ENCODE measurements around the gene GAS2L2. TPM values are rescaled to one million over a fixed set of nuclear protein-coding genes. Genes with fewer than 3 reads are reported as not detected.
A peak's percentile ranks its signal among the peaks of the same experiment; 100 is the strongest.

The GAS2L2 gene
- polyA plus RNA-seq, 4 donors: 0.03 TPM; not detected in 2

GRCh38 chr17:35725058-35725457 lies 28.0 kb downstream of the GAS2L2 start:
- Histone ChIP-seq H3K4me1 (ENCODE audit: control insufficient read depth in 3 of 3, insufficient read depth in 2 of 3, low read depth in 1 of 3, low read length in 2 of 3) (peaks cover 0 to 39% (median 4%) of the 10 kb centered on the region in 3 donors), H3K4me3 (ENCODE audit: low read depth in 1 of 3, low read length in 3 of 3) (no peak overlapping the region), H3K27ac (ENCODE audit: low read depth in 1 of 3, low read length in 2 of 3) (no peak overlapping the region), H3K36me3 (ENCODE audit: control insufficient read depth in 3 of 3, insufficient read depth in 2 of 3, low read depth in 1 of 3, low read length in 3 of 3) (peaks cover 18 to 33% (median 25%) of the 10 kb centered on the region in 3 donors), H3K9me3 (ENCODE audit: control insufficient read depth in 2 of 2, insufficient read depth in 1 of 2, low read depth in 1 of 2, low read length in 1 of 2) (no peaks in the 10 kb centered on the region), H3K27me3 (ENCODE audit: control insufficient read depth in 3 of 3, insufficient read depth in 3 of 3, low read length in 3 of 3) (no peaks in the 10 kb centered on the region)
- 93 to 99% (median 95%) methylated on average over 4 of the region's 4 CpGs for WGBS, 3 donors
- DNase-seq (no peak), FAIRE-seq (no peak)

- Histone ChIP-seq H3K9me3 (ENCODE audit: control insufficient read depth in 2 of 2, insufficient read depth in 1 of 2, low read depth in 1 of 2, low read length in 1 of 2) (no peaks in the 10 kb centered on the region), H3K4me3 (ENCODE audit: low read depth in 1 of 3, low read length in 3 of 3) (no peak overlapping the region), H3K36me3 (ENCODE audit: control insufficient read depth in 3 of 3, insufficient read depth in 2 of 3, low read depth in 1 of 3, low read length in 3 of 3) (peaks cover 19 to 36% (median 23%) of the 10 kb centered on the region in 3 donors), H3K27me3 (ENCODE audit: control insufficient read depth in 3 of 3, insufficient read depth in 3 of 3, low read length in 3 of 3) (no peaks in the 10 kb centered on the region), H3K4me1 (ENCODE audit: control insufficient read depth in 3 of 3, insufficient read depth in 2 of 3, low read depth in 1 of 3, low read length in 2 of 3) (peaks cover 0 to 39% (median 4%) of the 10 kb centered on the region in 3 donors), H3K27ac (ENCODE audit: low read depth in 1 of 3, low read length in 2 of 3) (no peak overlapping the region)
- WGBS, 3 donors: 97 to 98% (median 97%) methylated on average over 2 of the region's 2 CpGs
- DNase-seq: no peak
- FAIRE-seq: no peak
These were observed 29.3 kb downstream of the GAS2L2 start for GRCh38 chr17:35723735-35724134.

GRCh38 chr17:35717475-35717874 lies 35.6 kb downstream of the GAS2L2 start:
- WGBS, 3 donors: 50 to 63% (median 57%) methylated on average over 2 of the region's 2 CpGs

GRCh38 chr17:35716897-35717465 lies 36.1 kb downstream of the GAS2L2 start:
- 74 to 83% (median 78%) methylated on average over 4 of the region's 4 CpGs for WGBS, 3 donors
- FAIRE-seq: no peak
- peaks cover 10 to 14% (median 10%) of the 10 kb centered on the region in 3 donors for H3K36me3 ChIP-seq (ENCODE audit: control insufficient read depth in 3 of 3, insufficient read depth in 2 of 3, low read depth in 1 of 3, low read length in 3 of 3)

More at GRCh38 chr17:35717475-35717874, 35.6 kb downstream of the GAS2L2 start:
- Histone ChIP-seq H3K9me3 (ENCODE audit: control insufficient read depth in 2 of 2, insufficient read depth in 1 of 2, low read depth in 1 of 2, low read length in 1 of 2) (no peaks in the 10 kb centered on the region), H3K27me3 (ENCODE audit: control insufficient read depth in 3 of 3, insufficient read depth in 3 of 3, low read length in 3 of 3) (no peaks in the 10 kb centered on the region), H3K4me3 (ENCODE audit: low read depth in 1 of 3, low read length in 3 of 3) (no peak overlapping the region), H3K27ac (ENCODE audit: low read depth in 1 of 3, low read length in 2 of 3) (no peak overlapping the region), H3K36me3 (ENCODE audit: control insufficient read depth in 3 of 3, insufficient read depth in 2 of 3, low read depth in 1 of 3, low read length in 3 of 3) (peaks cover 10 to 14% (median 11%) of the 10 kb centered on the region in 3 donors), H3K4me1 (ENCODE audit: control insufficient read depth in 3 of 3, insufficient read depth in 2 of 3, low read depth in 1 of 3, low read length in 2 of 3) (peaks cover 0 to 2% (median 0%) of the 10 kb centered on the region in 3 donors)
- no peak for DNase-seq
- FAIRE-seq: no peak

GRCh38 chr17:35716173-35716572 lies 36.9 kb downstream of the GAS2L2 start:
- Histone ChIP-seq H3K4me3 (ENCODE audit: low read depth in 1 of 3, low read length in 3 of 3) (no peak overlapping the region), H3K27ac (ENCODE audit: low read depth in 1 of 3, low read length in 2 of 3) (no peak overlapping the region), H3K9me3 (ENCODE audit: control insufficient read depth in 2 of 2, insufficient read depth in 1 of 2, low read depth in 1 of 2, low read length in 1 of 2) (no peaks in the 10 kb centered on the region), H3K27me3 (ENCODE audit: control insufficient read depth in 3 of 3, insufficient read depth in 3 of 3, low read length in 3 of 3) (no peaks in the 10 kb centered on the region), H3K4me1 (ENCODE audit: control insufficient read depth in 3 of 3, insufficient read depth in 2 of 3, low read depth in 1 of 3, low read length in 2 of 3) (peaks cover 0 to 2% (median 0%) of the 10 kb centered on the region in 3 donors), H3K36me3 (ENCODE audit: control insufficient read depth in 3 of 3, insufficient read depth in 2 of 3, low read depth in 1 of 3, low read length in 3 of 3) (peaks cover 7 to 13% (median 7%) of the 10 kb centered on the region in 3 donors)
- WGBS, 3 donors: 77 to 85% (median 80%) methylated on average over 3 of the region's 3 CpGs
- no peak for DNase-seq
- FAIRE-seq: no peak

More at GRCh38 chr17:35716897-35717465, 36.1 kb downstream of the GAS2L2 start:
- no peak for DNase-seq
- no peak overlapping the region for H3K4me3 ChIP-seq (ENCODE audit: low read depth in 1 of 3, low read length in 3 of 3)
- H3K9me3 ChIP-seq (ENCODE audit: control insufficient read depth in 2 of 2, insufficient read depth in 1 of 2, low read depth in 1 of 2, low read length in 1 of 2): no peaks in the 10 kb centered on the region
- H3K27me3 ChIP-seq (ENCODE audit: control insufficient read depth in 3 of 3, insufficient read depth in 3 of 3, low read length in 3 of 3): no peaks in the 10 kb centered on the region
- H3K27ac ChIP-seq (ENCODE audit: low read depth in 1 of 3, low read length in 2 of 3): no peak overlapping the region
- H3K4me1 ChIP-seq (ENCODE audit: control insufficient read depth in 3 of 3, insufficient read depth in 2 of 3, low read depth in 1 of 3, low read length in 2 of 3): peaks cover 0 to 2% (median 0%) of the 10 kb centered on the region in 3 donors

- no peaks in the 10 kb centered on the region for H3K27me3 ChIP-seq (ENCODE audit: control insufficient read depth in 3 of 3, insufficient read depth in 3 of 3, low read length in 3 of 3)
- no peak overlapping the region for H3K27ac ChIP-seq (ENCODE audit: low read depth in 1 of 3, low read length in 2 of 3)
- no peak for DNase-seq
- H3K36me3 ChIP-seq (ENCODE audit: control insufficient read depth in 3 of 3, insufficient read depth in 2 of 3, low read depth in 1 of 3, low read length in 3 of 3): peaks cover 7 to 10% (median 9%) of the 10 kb centered on the region in 3 donors
- no peak for FAIRE-seq
- H3K4me1 ChIP-seq (ENCODE audit: control insufficient read depth in 3 of 3, insufficient read depth in 2 of 3, low read depth in 1 of 3, low read length in 2 of 3): peaks cover 0 to 2% (median 0%) of the 10 kb centered on the region in 3 donors
- no peak overlapping the region for H3K4me3 ChIP-seq (ENCODE audit: low read depth in 1 of 3, low read length in 3 of 3)
- H3K9me3 ChIP-seq (ENCODE audit: control insufficient read depth in 2 of 2, insufficient read depth in 1 of 2, low read depth in 1 of 2, low read length in 1 of 2): no peaks in the 10 kb centered on the region
These were observed 37.6 kb downstream of the GAS2L2 start for GRCh38 chr17:35715416-35715815.

- DNase-seq: no peak
- no peak overlapping the region for H3K4me3 ChIP-seq (ENCODE audit: low read depth in 1 of 3, low read length in 3 of 3)
- 90 to 93% (median 91%) methylated on average over 2 of the region's 2 CpGs for WGBS, 3 donors
- H3K36me3 ChIP-seq (ENCODE audit: control insufficient read depth in 3 of 3, insufficient read depth in 2 of 3, low read depth in 1 of 3, low read length in 3 of 3): peaks cover 5 to 10% (median 9%) of the 10 kb centered on the region in 3 donors
- no peak overlapping the region for H3K27ac ChIP-seq (ENCODE audit: low read depth in 1 of 3, low read length in 2 of 3)
- no peaks in the 10 kb centered on the region for H3K27me3 ChIP-seq (ENCODE audit: control insufficient read depth in 3 of 3, insufficient read depth in 3 of 3, low read length in 3 of 3)
- FAIRE-seq: no peak
- no peaks in the 10 kb centered on the region for H3K9me3 ChIP-seq (ENCODE audit: control insufficient read depth in 2 of 2, insufficient read depth in 1 of 2, low read depth in 1 of 2, low read length in 1 of 2)
- peaks cover 0 to 2% (median 0%) of the 10 kb centered on the region in 3 donors for H3K4me1 ChIP-seq (ENCODE audit: control insufficient read depth in 3 of 3, insufficient read depth in 2 of 3, low read depth in 1 of 3, low read length in 2 of 3)
These were observed 38.1 kb downstream of the GAS2L2 start for GRCh38 chr17:35714988-35715387.

- FAIRE-seq: no peak
These were observed 39.8 kb downstream of the GAS2L2 start for GRCh38 chr17:35713069-35713728.

More at GRCh38 chr17:35713069-35713728, 39.8 kb downstream of the GAS2L2 start:
- Histone ChIP-seq H3K27me3 (ENCODE audit: control insufficient read depth in 3 of 3, insufficient read depth in 3 of 3, low read length in 3 of 3) (no peaks in the 10 kb centered on the region), H3K36me3 (ENCODE audit: control insufficient read depth in 3 of 3, insufficient read depth in 2 of 3, low read depth in 1 of 3, low read length in 3 of 3) (peaks cover 5 to 9% (median 6%) of the 10 kb centered on the region in 3 donors), H3K4me1 (ENCODE audit: control insufficient read depth in 3 of 3, insufficient read depth in 2 of 3, low read depth in 1 of 3, low read length in 2 of 3) (peaks cover 0 to 6% (median 2%) of the 10 kb centered on the region in 3 donors), H3K4me3 (ENCODE audit: low read depth in 1 of 3, low read length in 3 of 3) (no peak overlapping the region), H3K9me3 (ENCODE audit: control insufficient read depth in 2 of 2, insufficient read depth in 1 of 2, low read depth in 1 of 2, low read length in 1 of 2) (no peaks in the 10 kb centered on the region), H3K27ac (ENCODE audit: low read depth in 1 of 3, low read length in 2 of 3) (no peak overlapping the region)
- DNase-seq: peak; percentile 54 to 66
- 9 to 28% (median 25%) methylated on average over 7 of the region's 7 CpGs for WGBS, 3 donors

Measured in small intestine (tissue), 7 donors.